ENCODE results near the gene LRRC10B. TPM values are rescaled to one million over a fixed set of nuclear protein-coding genes. Genes with fewer than 3 reads are reported as not detected.
"Not testable (repeated sequence)": the region's sequence is repeated elsewhere in the genome, so short reads cannot be mapped to it uniquely, and the experiment has no call there.

LRRC10B gene
- total RNA-seq, 1 donor from 2014 or later: 0.14 TPM

DNA sequence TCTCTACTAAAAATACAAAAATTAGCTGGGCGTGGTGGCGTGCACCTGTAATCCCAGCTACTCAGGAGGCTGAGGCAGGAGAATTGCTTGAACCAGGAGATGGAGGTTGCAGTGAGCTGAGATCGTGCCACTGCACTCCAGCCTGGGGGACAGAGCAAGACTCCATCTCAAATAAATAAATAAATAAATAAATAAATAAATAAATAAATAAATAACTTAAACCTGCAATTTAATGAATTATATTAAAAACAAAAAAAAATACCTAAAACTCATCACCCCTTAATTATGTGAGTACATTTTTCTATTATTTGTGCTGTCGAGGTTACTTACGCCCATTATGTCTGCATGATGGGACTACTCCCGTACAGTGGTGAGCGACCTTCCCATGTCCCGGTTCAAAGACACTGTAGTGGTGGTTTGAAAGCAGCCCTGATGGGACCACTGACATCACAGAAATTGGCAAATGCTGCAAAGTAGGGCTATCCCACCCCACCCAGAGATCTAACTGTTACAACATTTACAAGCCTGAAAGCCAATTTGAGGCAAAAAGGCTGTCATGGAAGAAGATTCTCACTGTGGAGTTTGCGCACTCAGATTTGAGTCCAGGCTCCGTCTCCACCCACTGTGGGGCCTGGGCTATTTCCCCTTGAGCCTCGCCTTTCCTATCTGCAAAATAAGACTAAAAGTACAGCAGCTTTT lies 29.0 kb upstream of the LRRC10B start:
- intact Hi-C loops (cut with micrococcal nuclease): loop anchor here (10.0 kb wide), 1 partner anchor 155 kb away; no protein-coding TSS in a partner anchor
- not testable (repeated sequence) for H3K4me3 Mint-ChIP-seq; DNase-seq; H3K9me3 Mint-ChIP-seq; H3K36me3 Mint-ChIP-seq (ENCODE audit: low read depth); H3K27ac Mint-ChIP-seq; H3K27me3 Mint-ChIP-seq; H3K4me1 Mint-ChIP-seq

DNA sequence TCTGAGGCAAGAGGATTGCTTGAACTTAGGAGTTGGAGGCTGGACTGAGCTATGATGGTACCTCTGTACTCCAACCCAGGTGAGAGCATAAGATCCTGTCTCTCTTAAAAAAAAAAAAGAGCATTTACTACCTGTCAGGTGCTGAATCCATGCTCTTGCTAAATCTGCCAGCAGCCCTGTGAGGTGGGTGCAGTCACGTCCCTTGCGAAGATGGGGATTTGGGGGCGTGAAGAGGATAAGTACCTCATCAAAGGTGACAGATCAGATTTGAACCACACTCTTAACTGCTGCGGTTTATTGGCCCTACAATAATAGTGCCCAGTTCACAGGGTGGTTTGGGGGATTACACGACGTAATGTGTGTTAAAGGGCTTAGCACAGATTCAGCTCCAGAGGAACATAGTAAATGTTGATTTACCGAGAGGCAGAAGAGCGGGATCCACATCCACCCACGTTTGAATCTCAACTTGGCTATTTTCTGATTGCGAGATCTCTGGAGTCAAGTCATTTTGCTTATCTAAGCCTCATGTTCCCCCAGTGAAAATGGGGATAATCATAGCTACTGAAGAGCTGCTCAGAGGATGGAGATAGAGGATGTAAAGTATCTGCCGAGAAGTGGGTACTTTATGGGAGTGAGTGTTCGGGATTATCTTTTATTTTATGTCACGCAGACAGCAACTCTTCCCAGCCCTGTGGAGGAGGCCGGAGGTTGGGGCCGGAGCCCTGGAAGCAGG lies 28.1 kb upstream of the LRRC10B start:
- H3K4me1 Mint-ChIP-seq: peaks cover 2% of the 10 kb centered on the region
- intact Hi-C loops (cut with micrococcal nuclease): no loop called here
- DNase-seq: no peak
- H3K27me3 Mint-ChIP-seq: no peaks in the 10 kb centered on the region
- no peak overlapping the region for H3K27ac Mint-ChIP-seq
- no peaks in the 10 kb centered on the region for H3K9me3 Mint-ChIP-seq
- no peaks in the 10 kb centered on the region for H3K36me3 Mint-ChIP-seq (ENCODE audit: low read depth)
- no peak overlapping the region for H3K4me3 Mint-ChIP-seq

DNA sequence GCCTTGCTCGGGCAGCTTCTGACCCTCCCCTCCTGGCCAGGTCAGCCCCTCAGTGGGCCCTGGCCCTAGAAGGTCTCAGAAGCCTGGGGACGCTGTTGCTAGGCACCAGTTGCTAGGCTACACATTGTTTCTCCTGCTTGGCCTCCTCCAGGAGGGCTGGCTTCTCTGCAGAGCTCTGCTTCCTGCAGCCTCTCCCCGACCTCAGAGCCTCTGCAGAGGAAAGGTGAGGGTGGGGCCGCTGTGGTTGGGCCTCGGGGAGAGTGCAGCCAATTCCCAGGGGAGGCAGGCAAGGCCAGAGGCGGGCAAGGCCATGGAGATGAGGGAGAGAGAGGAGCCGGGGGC lies 27.6 kb upstream of the LRRC10B start:
- H3K4me3 Mint-ChIP-seq: no peak overlapping the region
- H3K36me3 Mint-ChIP-seq (ENCODE audit: low read depth): no peaks in the 10 kb centered on the region
- H3K4me1 Mint-ChIP-seq: peaks cover 2% of the 10 kb centered on the region
- H3K9me3 Mint-ChIP-seq: no peaks in the 10 kb centered on the region
- no peak for DNase-seq
- intact Hi-C loops (cut with micrococcal nuclease): no loop called here
- no peaks in the 10 kb centered on the region for H3K27me3 Mint-ChIP-seq
- no peak overlapping the region for H3K27ac Mint-ChIP-seq

DNA sequence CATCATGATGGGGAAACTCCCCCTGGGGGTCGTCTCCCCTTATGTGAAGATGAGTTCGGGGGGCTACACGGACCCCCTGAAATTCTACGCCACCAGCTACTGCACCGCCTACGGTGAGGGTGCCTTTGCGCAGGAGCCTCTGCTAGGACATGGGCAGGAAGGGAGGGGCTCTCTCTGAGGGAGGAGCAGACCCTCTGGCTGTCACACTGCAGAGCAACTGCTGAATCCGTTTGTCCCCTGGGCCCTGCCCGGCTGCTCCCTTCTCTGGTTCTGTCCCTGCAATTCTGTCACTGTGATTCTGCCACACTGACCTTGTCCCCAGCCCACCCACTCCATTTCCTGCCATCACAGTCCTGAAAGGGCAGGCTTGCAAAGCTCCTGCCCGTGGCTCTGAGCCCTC lies 26.7 kb upstream of the LRRC10B start:
- intact Hi-C loops (cut with micrococcal nuclease): no loop called here
- Mint-ChIP-seq H3K27me3 (no peaks in the 10 kb centered on the region), H3K36me3 (ENCODE audit: low read depth) (no peaks in the 10 kb centered on the region), H3K4me1 (peaks cover 2% of the 10 kb centered on the region), H3K27ac (no peak overlapping the region), H3K9me3 (no peaks in the 10 kb centered on the region), H3K4me3 (no peak overlapping the region)
- no peak for DNase-seq

DNA sequence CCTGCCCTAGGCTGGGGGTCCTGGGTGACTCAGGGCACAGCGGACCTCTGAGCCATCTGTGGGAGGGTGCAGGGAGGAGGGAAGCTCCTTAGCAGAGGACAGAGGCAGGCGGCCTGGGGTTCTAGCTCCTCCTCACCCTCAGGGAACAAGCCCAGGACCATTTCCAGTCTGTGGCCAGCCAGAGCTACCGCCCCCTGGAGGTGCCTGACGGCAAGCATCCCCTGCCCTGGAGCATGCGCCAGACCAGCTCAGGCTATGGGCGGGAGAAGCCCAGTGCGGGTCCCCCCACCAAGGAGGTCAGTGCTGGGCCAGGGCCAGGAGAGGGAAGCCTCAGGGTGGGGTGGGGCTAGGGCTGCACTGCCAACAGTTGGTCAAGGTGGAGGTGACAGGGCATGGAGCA lies 26.0 kb upstream of the LRRC10B start:
- Mint-ChIP-seq H3K27ac (no peak overlapping the region), H3K27me3 (no peaks in the 10 kb centered on the region)
- intact Hi-C loops (cut with micrococcal nuclease): no loop called here

DNA sequence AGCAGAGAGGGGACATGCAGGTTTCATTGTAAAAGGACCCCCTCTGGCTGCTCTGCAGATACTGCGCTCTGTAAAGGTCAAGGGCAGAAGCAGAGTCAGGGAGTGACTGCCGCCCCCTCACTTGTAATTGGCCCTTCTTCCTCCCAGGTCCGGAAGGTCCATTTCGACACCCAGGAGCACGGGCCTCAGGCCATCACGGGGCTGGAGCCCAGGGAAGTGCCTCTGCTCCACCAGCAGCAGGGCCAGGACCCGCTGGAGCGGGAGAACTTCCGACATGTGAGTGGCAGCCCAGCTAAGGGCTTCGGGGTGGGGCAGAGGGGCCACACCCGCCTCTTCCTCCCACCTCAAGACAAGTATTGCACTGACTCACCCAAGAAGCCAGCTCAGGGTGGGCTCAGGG lies 24.0 kb upstream of the LRRC10B start:
- Mint-ChIP-seq H3K27me3 (no peaks in the 10 kb centered on the region), H3K27ac (no peak overlapping the region), H3K9me3 (no peaks in the 10 kb centered on the region), H3K4me3 (no peak overlapping the region), H3K36me3 (ENCODE audit: low read depth) (peaks cover 3% of the 10 kb centered on the region), H3K4me1 (no peaks in the 10 kb centered on the region)
- intact Hi-C loops (cut with micrococcal nuclease): no loop called here
- no peak for DNase-seq

More for the DNA sequence above, 26.0 kb upstream of the LRRC10B start:
- peaks cover 2% of the 10 kb centered on the region for H3K4me1 Mint-ChIP-seq
- no peak overlapping the region for H3K4me3 Mint-ChIP-seq
- H3K36me3 Mint-ChIP-seq (ENCODE audit: low read depth): peaks cover 3% of the 10 kb centered on the region
- peak; percentile 73 for DNase-seq
- no peaks in the 10 kb centered on the region for H3K9me3 Mint-ChIP-seq

DNA sequence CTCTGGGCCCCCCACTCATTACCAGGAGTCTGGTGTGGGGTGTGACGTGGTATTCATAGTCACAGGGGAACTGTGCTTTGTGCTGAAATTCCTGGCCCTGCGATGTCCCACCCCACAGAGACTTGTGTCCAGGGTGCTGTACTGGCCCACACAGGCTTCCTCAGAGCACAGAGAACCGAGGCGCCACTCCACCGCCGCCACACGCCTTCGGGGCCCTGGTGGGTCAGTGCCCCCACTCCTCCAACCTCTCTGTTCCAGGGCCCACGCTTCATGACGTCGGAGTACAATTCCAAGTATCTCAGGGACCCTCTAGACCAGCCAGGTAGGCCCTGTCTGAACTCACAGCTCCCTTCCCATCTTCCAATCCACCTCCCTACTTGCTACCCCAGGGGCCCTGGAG lies 23.5 kb upstream of the LRRC10B start:
- Mint-ChIP-seq H3K4me1 (no peaks in the 10 kb centered on the region), H3K9me3 (no peaks in the 10 kb centered on the region), H3K4me3 (no peak overlapping the region), H3K36me3 (ENCODE audit: low read depth) (peaks cover 3% of the 10 kb centered on the region), H3K27ac (no peak overlapping the region), H3K27me3 (no peaks in the 10 kb centered on the region)
- intact Hi-C loops (cut with micrococcal nuclease): no loop called here
- DNase-seq: no peak

DNA sequence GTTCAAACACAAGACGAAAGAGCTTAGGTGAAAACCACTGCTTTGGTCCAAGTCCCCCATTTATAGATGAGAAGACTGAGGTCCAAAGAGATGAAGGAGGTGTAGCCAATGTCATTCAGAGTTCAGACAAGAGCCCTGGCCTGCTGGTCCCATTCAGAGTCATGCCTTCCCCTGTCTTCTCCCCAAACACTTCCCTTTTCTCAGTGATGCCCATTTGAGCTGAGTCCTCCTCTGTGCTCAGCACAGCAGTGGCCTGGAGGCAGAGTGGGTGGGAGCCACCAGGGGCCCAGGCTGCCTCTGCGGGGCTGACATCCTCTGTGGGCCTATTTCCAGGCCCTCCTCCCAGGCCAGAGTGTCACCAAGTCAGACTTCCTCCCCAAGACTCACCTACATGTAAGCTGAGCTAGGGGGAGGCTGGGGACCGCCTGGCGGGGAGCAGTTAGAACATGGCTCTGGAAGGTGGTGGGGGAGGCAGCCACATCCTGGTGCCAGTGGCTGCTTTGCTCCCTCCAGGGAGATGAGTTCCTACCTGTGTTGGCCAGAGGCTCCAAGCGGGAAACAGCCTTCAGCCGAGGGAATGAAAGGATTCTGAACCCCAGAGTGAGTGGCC lies 22.4 kb upstream of the LRRC10B start:
- peaks cover 3% of the 10 kb centered on the region for H3K36me3 Mint-ChIP-seq (ENCODE audit: low read depth)

DNA sequence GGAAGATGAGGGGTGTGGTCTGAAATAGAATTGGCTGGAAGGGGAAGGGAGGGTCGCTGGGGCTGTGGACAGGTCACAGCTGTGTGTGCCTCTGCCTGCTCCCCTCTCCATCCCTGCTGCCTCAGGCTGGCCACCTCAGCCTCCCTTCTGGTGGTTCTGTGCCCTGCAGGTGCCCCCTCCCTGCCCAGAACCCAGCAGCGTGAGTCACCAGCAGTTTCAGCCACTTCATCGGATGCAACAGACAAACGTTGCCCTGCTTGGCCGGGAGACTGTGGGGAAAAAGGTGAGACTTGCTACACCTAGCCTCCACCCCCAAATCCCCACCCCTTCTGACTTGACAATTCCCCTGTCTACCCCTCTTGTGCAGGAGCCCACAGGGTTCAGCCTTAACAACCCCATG lies 21.8 kb upstream of the LRRC10B start:
- DNase-seq: no peak
- no peak overlapping the region for H3K4me3 Mint-ChIP-seq
- intact Hi-C loops (cut with micrococcal nuclease): no loop called here
- H3K27ac Mint-ChIP-seq: no peak overlapping the region
- no peaks in the 10 kb centered on the region for H3K27me3 Mint-ChIP-seq
- no peaks in the 10 kb centered on the region for H3K9me3 Mint-ChIP-seq
- H3K4me1 Mint-ChIP-seq: no peaks in the 10 kb centered on the region
- peaks cover 3% of the 10 kb centered on the region for H3K36me3 Mint-ChIP-seq (ENCODE audit: low read depth)

More for the DNA sequence above, 22.4 kb upstream of the LRRC10B start:
- Mint-ChIP-seq H3K4me3 (no peak overlapping the region), H3K9me3 (no peaks in the 10 kb centered on the region), H3K4me1 (no peaks in the 10 kb centered on the region), H3K27me3 (no peaks in the 10 kb centered on the region), H3K27ac (no peak overlapping the region)
- DNase-seq: no peak
- intact Hi-C loops (cut with micrococcal nuclease): no loop called here

DNA sequence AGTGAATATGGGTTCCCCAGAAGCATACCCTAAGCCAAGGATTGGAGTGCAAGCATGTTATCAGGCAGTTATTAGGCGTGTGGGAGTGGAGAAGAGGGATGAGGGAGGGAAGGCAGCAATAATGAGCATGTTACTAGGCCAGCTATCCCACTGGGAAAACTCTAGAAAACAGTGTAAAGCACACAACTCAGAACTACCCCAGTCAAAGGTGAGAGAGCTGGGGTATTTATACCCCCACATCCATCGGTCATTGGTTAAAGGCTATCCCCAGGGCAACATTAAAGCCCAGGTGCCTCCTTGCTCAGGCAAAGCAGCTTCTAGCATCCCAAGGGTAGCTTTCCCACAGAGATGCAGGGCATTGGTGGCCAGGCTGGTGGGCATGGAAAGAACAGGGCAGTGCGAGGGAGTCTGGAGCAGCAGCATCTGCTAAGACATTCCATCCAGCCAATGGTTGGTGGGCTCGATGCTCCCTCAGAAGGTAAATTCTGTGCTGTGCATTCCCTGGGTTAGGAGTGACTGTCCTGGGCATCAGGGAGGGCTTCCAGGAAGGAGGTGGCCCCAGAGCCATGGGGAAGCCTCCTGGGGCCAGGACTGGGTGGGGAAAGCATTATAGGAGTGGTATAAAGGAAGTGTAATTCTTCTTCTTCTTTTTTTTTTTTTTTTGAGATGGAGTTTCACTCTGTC lies 21.1 kb upstream of the LRRC10B start:
- H3K4me1 Mint-ChIP-seq: no peaks in the 10 kb centered on the region
- H3K27me3 Mint-ChIP-seq: no peaks in the 10 kb centered on the region
- no peak for DNase-seq
- H3K27ac Mint-ChIP-seq: no peak overlapping the region
- H3K36me3 Mint-ChIP-seq (ENCODE audit: low read depth): peaks cover 3% of the 10 kb centered on the region
- H3K9me3 Mint-ChIP-seq: no peaks in the 10 kb centered on the region
- H3K4me3 Mint-ChIP-seq: no peak overlapping the region
- intact Hi-C loops (cut with micrococcal nuclease): no loop called here

DNA sequence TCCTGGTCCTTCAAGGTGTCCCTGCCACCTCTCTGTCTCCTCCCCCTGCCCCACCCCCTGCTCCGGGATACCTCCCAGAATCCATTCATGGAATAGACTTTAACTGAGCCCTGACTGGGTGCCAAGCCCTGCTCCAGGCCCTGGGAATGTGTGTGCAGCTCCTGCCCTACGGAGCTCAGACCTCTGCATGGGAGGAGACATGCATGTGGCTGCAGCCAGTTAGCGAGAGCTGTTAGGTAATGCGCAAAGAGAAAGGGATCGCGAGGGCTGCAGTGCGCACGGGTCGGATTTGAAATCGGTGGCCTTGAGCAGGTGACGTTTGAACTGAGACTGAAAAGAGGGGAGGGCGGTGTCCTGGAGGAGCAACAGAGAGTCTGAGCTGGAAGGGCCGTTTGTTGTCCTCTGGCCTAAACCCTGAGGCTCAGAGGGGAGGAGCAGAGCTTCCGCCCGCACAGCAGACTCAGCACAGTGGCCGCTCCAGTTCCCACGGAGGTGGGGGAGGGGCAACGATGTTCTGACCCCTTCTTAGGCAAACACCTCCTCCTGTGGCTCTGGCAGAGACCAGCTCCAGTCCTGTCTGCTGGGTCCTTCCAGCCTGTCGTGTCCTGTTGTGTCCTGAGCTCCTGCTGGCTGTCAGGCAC lies 19.8 kb upstream of the LRRC10B start:
- peaks cover 3% of the 10 kb centered on the region for H3K36me3 Mint-ChIP-seq (ENCODE audit: low read depth)
- H3K4me3 Mint-ChIP-seq: no peak overlapping the region
- no peaks in the 10 kb centered on the region for H3K9me3 Mint-ChIP-seq
- no peak for DNase-seq
- no peak overlapping the region for H3K27ac Mint-ChIP-seq
- no peaks in the 10 kb centered on the region for H3K27me3 Mint-ChIP-seq
- no peaks in the 10 kb centered on the region for H3K4me1 Mint-ChIP-seq
- intact Hi-C loops (cut with micrococcal nuclease): no loop called here

DNA sequence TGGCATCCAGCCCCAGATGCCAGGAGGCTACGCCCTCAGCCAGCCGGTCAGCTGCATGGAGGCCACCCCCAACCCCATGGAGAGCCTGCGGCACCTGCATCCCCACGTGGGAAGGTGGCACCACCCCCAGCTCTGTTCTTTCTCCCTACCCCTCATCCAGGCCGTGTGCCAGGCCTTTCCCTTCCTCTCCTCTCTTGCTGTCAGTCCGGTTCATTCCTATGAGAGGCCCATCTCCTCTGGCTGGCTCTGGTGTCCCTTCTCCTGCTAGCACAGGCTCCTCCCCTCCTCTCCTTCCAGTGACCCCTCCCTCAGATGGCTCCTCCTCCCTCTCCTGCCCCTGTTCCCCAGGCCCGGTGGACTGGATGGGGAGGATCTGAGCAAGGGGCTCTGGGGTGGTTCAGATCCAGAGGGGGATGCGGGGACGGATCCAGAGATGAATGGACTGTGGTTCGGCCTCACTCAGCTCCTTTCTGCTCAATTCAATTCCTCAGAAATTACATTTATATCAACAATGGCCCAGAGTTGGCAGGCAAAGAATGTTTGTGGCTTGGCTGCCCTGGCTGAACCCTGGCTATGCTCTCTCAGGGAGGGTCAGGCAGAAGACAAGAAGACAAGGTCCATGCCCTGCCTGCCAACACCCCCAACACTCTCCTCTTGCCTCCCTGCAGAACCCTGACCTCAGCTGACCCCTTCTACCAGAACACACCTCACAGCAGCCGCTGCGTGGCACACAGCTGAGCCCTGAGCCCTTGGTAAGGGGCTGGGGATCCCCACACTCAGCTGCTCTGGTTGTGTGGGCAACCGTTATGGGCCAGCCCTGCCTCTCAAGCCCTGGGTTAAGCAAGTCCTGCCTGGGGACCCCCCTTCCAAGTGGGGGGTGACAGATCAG lies 18.5 kb upstream of the LRRC10B start:
- Mint-ChIP-seq H3K27ac (no peak overlapping the region), H3K36me3 (ENCODE audit: low read depth) (peaks cover 3% of the 10 kb centered on the region), H3K4me1 (no peaks in the 10 kb centered on the region), H3K9me3 (no peaks in the 10 kb centered on the region), H3K4me3 (no peak overlapping the region), H3K27me3 (no peaks in the 10 kb centered on the region)
- intact Hi-C loops (cut with micrococcal nuclease): no loop called here
- no peak for DNase-seq

All from activated CD4-positive, alpha-beta T cell treated with anti-CD3 and anti-CD28 coated beads, Interleukin-2, amount 10 ng/mL, durations not matched to agents 24 days and 14 days (primary cell).